Measurements from ENCODE around the gene KCNT2.

Gene KCNT2

DNA sequence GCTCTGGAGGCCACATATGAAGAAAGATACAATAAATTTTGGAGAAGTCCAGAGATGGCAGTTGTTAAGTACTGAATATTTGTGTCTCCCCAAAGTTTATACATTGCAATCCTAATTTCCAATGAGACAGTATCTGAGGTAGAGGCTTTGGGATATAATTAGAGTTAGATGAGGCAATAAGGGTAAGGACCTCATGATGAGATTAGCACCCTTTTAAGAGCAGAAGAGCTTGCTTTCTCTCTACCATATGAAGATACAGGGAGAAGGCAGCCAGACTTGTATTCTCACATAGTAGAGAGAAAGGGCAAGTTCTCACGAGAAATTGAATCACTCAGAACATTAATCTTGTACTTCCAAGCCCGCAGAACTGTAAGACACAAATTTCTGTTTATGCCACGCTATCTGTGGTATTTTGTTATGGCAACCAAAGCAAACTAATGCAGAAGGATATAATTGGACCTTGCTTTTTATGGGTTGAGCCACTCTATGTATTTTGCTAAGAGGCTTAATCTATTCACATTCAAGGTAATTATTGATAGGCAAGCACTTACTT is 430.1 kb downstream of the KCNT2 start:
- DNase-seq: no peak
